KBM-7 (cell line): ENCODE results near the gene PHEX.

ENCODE experiments used
- DNase-seq: peaks from one replicate; pipeline ENCODE4 v3.0.0-alpha.2; 2015
- in situ Hi-C: fragments of 300-500 bp; cut with MboI; formaldehyde crosslinking; loops from 2 replicates; pipeline ENCODE4 v1.14.3; 2020; ENCODE audit warnings: low sequenced_read_pairs, low pct_unique_long_range_greater_than_20kb, mixed read lengths

Gene PHEX

GRCh38 chrX:22093550-22093949 is 61.4 kb downstream of the PHEX start:
- in situ Hi-C loops = no loop called here

GRCh38 chrX:22095286-22095685 is 63.2 kb downstream of the PHEX start:
- in situ Hi-C loops = no loop called here
- DNase-seq = no peak

More at GRCh38 chrX:22093550-22093949, 61.4 kb downstream of the PHEX start:
- no peak for DNase-seq

GRCh38 chrX:22095856-22096255 is 63.7 kb downstream of the PHEX start:
- in situ Hi-C loops = no loop called here

GRCh38 chrX:22097012-22097694 is 65.0 kb downstream of the PHEX start:
- in situ Hi-C loops = no loop called here

More at GRCh38 chrX:22095856-22096255, 63.7 kb downstream of the PHEX start:
- no peak for DNase-seq

GRCh38 chrX:22105231-22105630 is 73.1 kb downstream of the PHEX start:
- DNase-seq = no peak
- in situ Hi-C loops = no loop called here

More at GRCh38 chrX:22097012-22097694, 65.0 kb downstream of the PHEX start:
- no peak for DNase-seq

- in situ Hi-C loops = no loop called here
- no peak for DNase-seq
Measured at GRCh38 chrX:22105971-22106370, 73.8 kb downstream of the PHEX start.

GRCh38 chrX:22109442-22109841 is 77.3 kb downstream of the PHEX start:
- no peak for DNase-seq
- in situ Hi-C loops = no loop called here

- no peak for DNase-seq
Measured at GRCh38 chrX:22110729-22111494, 78.8 kb downstream of the PHEX start.

GRCh38 chrX:22116605-22117546 is 84.8 kb downstream of the PHEX start:
- in situ Hi-C loops = no loop called here
- no peak for DNase-seq

More at GRCh38 chrX:22110729-22111494, 78.8 kb downstream of the PHEX start:
- in situ Hi-C loops = no loop called here

GRCh38 chrX:22117633-22118032 is 85.5 kb downstream of the PHEX start:
- in situ Hi-C loops = no loop called here
- no peak for DNase-seq

- in situ Hi-C loops = no loop called here
- no peak for DNase-seq
Measured at GRCh38 chrX:22118161-22118830, 86.2 kb downstream of the PHEX start.

- in situ Hi-C loops = no loop called here
Measured at GRCh38 chrX:22121161-22121560, 89.0 kb downstream of the PHEX start.

GRCh38 chrX:22122510-22122909 is 90.4 kb downstream of the PHEX start:
- in situ Hi-C loops = no loop called here
- no peak for DNase-seq

More at GRCh38 chrX:22121161-22121560, 89.0 kb downstream of the PHEX start:
- no peak for DNase-seq

GRCh38 chrX:22124098-22124497 is 92.0 kb downstream of the PHEX start:
- no peak for DNase-seq
- in situ Hi-C loops = no loop called here

- in situ Hi-C loops = no loop called here
Measured at GRCh38 chrX:22125481-22125880, 93.4 kb downstream of the PHEX start.

GRCh38 chrX:22126327-22126726 is 94.2 kb downstream of the PHEX start:
- in situ Hi-C loops = no loop called here
- DNase-seq = no peak

More at GRCh38 chrX:22125481-22125880, 93.4 kb downstream of the PHEX start:
- no peak for DNase-seq

GRCh38 chrX:22128961-22129360 is 96.8 kb downstream of the PHEX start:
- no peak for DNase-seq
- in situ Hi-C loops = no loop called here

GRCh38 chrX:22134681-22135080 is 102.6 kb downstream of the PHEX start:
- in situ Hi-C loops = no loop called here
- no peak for DNase-seq

- in situ Hi-C loops = no loop called here
- no peak for DNase-seq
Measured at GRCh38 chrX:22135171-22135711, 103.1 kb downstream of the PHEX start.
